HG03432 (cell line): Measurements from ENCODE around the gene PARD3.

ENCODE experiments used
- ATAC-seq: cut with Tn5 transposase; IDR thresholded peaks from one replicate; pipeline ENCODE4 v1.9.1; 2021; ENCODE audit warnings: mild to moderate bottlenecking, moderate library complexity; ENCODE audit not compliant: unreplicated experiment

PARD3 gene

DNA sequence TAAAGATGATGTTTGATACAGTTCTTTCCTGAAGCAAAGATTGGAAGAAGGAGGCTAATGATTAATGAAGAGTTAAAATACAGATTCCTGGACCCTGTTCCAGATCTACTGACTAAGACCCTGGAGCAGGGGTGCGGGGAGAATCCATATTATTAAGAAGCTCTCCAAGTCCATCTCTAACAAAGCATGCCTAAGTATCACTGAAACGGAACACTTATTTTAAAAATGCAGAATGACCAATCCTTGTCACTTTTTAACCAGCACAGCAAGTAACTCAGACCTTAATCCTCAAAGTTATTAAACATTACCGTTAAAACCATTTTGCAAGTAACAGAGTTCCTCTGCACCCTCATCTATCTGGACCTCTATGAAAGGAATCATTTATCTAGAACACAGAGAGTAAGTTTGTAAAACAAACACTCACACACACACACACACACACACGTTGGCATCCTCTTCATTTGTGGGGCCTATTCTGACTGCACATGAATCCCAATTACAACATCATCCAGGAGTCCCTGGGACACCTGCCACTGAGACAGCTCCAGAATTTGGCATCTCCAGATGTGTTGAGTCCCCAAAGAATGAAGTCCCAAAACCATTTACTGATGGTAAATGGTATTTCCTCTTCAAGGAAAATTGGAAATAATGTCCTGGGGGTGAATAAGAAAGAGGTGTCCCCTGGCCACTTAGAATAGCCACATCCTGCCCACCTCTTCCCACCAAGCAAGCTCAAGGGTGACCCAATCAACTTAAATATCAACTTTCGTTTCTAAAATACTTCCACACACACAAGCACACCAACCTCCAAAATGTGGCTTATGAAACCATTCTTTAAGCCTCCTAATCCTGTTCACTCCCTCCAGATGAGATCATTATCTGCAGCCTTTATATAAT, 117.5 kb downstream of the PARD3 start:
- no peak for ATAC-seq

DNA sequence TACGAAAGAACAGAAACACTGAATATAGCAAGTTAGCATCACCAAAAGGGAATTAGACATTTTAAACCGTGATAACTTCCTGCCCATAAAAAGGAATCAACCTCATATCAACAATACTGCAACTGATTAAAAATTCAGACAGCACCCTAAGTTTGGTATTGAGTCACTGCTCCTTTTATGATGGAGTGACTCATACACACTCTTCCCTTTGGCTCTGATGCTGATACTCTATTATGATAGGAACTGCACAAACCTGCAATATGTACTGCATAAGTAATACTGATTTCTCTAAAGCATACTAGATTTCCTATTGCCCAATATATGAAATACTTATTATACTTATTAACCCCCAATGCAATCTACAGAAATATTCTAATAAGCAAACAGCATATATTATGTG, 118.7 kb downstream of the PARD3 start:
- ATAC-seq: peak; percentile 62

DNA sequence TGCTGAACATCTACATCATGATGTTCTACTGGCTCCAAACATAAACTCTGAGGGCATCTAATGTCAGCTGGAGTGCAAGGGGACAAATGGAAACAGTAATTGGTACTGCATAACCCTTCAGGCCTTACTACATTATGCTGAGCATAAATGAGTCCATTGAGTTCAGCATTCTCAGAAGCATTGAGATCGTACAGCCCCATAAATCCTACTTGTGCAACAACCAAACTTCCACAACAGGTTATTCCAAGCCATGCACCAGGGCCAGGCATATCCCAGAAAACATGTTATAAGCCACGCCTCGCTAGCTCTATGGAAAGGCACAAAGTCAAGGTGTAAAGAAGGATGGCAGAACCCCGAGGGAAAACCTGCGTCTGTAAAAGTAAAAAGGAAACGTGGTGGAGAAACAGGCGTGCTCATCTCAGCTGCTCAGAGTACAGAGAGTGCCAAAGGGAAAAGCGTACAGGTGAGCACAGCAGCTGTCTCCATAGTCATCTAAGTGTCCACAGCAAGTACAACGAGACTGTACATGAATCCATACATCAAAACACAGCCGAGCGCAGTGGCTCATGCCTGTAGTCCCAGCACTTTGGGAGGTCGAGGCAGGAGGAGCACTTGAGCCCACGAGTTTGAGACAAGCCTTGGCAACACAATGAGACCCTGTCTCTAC, 124.6 kb downstream of the PARD3 start:
- ATAC-seq: no peak

DNA sequence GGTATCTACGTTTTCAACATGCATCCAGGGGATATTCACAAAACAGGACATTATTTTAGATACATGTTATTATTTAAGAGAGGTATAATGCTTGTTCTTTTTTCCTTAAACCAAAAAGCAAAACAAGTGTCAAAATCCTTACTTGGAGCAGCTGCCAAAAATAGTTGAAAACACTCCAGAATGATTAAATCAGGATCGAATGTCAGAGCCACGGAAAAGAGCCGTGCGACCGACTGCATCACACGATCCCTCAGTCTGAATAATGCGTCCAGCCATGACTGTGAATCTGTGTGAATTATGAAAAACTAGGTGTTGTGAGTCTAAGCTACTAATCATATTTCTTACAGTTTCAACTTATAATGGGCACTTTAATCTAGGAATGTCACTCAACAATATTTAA, 126.0 kb downstream of the PARD3 start:
- ATAC-seq: no peak

DNA sequence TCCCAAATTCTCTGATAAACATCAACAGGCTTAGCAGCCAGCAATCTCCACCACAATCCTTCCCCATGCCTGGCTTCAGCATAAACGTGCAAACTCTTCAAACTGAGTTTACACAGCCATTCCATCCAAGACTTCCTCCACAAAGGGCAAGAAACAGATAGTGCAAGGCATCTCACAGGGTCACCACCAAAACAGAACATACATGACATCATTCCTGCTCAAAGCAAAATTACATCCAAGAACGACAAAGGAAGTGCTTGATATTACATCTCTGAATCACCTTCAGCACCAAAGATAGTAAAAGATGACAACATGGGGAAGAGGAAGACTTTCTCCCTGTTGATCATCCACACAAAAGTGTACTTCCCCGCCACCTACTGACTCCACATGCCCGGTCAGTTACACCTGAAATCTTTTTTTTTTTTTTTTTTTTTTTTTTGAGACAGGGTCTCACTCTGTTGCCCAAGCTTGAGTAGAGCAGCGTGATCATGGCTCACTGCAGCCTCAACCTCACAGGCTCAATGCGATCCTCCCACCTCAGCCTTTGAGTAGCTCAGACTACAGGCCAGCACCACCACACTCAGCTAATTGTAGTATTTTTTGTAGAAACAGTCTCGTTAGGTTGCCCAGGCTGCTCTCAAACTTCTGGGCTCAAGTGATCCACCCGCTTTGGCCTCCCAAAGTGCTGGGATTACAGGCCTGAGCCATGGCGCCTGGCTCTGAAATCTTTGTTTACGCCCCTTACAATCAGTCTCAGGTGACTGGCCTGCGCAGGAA, 127.5 kb downstream of the PARD3 start:
- no peak for ATAC-seq

DNA sequence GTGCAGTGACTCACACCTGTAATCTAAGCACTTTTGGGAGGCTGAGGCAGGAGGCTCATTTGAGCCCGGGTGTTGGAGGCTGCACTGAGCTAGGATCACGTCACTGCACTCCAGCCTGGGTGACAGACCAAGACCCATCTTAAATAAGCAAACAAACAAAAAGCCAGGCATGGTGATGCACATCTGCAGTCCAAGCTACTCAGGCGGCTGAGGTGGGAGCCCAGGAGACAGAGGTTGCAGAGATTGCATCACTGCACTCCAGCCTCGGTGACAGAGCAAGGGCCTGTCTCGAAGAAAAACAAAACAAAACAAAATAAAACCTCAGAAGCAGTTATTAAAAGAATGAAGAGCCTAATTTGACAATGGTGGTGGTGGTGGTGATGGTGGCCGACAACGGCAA, 132.5 kb downstream of the PARD3 start:
- no peak for ATAC-seq

DNA sequence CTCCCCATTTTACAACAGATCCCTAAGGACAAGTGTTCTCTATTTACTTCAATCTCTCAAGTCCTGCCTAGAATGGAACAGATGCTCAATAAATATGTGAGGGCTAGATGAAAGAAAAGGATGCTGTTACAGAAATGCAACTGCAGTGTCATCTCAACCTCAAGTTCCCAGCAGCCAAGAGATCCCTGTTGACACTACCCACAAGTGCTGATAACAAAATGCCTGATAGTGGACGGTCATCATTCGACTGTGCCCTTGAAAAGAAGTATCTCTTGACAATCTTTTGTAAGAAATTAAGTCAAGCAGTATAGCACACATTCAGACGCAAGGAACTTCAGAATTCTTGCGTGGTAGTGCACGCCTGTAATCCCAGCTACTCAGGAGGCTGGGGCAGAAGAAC, 133.2 kb downstream of the PARD3 start:
- ATAC-seq: no peak

DNA sequence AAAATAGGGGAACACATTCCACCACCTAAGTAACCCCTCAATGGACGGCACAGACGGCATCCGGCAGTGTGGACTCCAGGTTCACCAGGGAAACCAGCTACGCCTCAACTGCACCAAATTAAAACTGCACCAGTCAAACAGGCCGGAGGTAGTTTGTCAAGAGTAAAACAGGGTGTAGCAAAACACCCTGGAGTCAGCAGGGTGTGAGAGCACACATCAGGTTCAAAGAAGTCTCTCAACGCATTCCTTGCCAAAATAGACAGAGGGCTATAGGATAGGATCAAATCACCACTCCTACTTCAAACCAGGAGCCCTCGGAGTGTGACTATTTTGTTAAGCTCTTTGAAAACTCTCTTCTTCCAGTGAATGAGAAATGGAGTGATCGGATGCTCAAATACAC, 135.9 kb downstream of the PARD3 start:
- no peak for ATAC-seq

DNA sequence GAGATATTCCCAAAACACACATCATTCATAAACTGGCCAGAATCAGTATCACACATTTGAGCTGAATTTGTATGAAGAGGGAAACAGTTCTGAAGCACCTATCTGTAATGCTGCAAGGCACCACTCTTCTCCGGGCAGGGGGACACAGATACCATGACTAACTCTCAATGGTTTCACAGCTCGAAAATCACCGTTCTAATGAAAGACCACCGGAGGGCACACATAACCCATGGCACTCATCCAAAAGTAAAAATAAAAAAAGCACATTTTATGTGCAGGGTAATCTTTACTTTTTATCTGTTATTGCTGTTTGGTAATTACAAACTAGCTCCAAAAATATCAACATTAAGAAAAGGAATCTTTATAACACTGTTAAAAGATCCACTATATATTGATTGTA, 137.5 kb downstream of the PARD3 start:
- ATAC-seq: no peak

DNA sequence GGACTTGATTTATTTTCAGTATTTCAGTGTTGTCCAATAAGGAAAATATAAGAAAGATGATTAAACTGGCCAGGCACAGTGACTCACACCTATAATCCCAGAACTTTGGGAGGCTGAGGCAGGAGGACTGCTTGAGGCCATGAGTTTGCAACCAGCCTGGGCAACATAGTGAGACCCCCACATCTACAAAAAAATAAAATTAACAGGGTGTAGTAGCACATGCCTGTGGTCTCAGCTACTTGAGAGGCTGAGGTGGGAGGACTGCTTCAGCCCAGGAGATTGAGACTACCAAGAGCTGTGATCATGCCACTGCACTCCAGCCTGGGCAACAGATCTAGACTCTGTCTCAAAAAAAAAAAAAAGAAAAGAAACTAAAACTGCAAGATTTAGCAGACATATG, 138.0 kb downstream of the PARD3 start:
- ATAC-seq: no peak

DNA sequence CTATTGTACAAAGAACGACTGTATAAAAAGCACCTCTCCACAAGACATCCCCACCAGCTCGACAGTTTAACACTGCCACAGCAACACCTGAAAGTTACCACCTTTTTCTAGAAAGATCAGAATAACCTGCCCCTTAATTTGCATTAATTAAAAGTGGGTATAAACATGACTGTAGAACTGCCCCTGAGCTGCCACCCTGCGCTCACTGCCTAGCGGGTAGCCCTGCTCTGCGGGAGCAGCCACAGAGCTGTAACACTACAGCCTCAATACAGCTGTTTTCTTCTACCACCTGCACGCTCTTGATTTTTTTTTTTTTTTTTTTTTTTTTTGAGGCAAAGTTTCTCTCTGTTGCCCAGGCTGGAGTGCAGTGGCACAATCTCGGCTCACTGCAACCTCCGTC, 140.9 kb downstream of the PARD3 start:
- ATAC-seq: no peak

DNA sequence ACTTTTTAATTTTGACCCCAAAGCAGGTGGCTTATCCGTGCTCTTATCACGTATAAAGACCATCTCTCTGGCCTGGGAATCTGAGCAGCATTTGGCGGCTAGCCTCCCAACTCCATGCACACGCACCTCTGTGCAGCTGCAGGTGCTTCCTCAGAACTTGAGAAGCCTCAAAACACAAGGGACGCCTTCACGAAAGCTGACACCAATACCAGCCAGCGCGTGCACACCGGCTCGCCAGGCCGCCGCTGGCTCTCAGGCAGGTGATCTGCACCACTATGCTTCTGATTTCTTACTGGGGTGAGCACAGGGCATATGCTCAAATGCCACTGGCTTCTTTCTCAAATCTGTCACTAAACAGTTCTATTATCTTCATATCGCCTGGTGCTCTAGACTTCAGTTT, 145.0 kb downstream of the PARD3 start:
- ATAC-seq: no peak

DNA sequence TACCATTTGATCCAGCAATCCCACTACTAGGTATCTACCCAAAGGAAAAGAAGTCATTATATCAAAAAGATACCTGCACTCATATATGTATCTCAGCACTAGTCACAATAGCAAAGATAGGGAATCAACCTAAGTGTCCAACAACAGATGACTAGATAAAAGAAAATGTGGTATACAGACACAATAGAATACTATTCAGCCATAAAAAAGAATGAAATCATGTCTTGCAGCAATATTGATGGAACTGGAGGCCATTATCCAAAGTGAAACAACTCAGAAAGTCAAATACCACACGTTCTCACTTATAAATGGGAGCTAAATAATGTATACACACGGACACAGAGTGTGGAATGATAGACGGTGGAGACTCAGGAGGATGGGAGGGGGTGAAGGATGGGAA, 146.0 kb downstream of the PARD3 start:
- ATAC-seq: no peak

DNA sequence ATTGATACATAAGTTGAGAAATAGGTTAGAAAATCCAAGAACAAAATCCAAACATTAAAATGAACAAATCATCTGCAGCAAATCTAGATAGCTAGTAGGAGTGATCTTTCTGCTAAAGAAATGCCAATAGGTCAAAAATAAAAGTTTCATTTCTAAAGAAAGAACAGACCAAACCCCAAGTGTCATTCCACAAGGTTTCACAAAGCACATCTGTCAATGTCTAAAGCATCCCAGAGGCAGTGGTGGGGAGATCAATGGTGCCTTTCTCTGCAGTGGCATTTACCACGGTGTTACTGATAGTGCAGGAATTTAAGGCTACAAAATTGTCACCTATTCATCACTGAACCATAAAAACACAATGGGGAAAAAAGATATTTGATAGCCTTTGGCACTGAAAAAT, 147.9 kb downstream of the PARD3 start:
- ATAC-seq: no peak

DNA sequence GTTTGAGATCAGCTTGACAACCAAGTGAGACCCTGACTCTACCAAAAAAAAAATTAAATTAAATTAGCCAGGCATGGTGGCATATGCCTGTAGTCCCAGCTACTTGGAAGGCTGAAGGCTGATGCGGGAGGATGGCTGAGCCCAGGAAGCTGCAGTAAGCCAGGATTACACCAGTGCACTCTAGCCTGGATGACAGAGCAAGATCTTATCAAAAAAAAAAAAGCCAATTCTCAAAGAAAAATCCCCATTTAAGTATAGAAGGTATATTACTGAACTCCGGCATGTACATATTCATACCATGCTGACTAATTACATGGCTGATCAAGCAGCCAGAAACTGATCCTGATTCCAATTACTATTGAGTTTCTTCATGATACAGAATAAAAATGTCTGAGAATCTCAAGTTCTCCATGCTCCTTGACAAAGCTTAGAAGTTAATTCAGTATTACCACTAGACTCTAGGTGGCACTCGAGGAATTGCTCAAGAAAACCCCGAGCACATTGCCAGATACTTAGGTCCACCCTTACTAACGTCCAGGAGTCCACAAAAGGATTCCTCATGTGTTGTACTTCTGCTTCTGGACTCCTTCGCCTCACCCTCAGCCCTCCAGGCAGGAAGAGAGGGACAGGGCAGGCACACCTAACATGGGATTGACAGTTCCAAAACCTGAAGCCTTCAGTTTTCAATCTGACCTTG, 148.9 kb downstream of the PARD3 start:
- peak; percentile 75 for ATAC-seq

DNA sequence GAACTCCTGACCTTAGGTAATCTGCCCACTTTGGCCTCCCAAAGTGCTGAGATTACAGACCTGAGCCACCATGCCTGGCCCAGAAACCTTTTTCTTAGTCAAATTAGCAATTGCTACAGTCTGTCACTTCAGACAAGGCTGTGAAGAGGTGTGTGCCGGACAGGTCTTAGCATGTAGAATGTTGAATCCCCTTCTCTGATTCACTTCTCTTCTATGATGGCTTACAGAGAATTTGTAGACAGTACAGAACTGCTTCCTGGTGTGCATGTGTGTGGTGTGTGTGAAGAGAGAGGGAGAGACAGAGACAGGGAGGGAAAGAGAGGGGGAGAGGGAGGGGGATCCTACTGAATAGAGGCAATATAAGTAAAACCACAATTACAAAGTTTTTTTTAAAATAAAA, 150.4 kb downstream of the PARD3 start:
- ATAC-seq: no peak

DNA sequence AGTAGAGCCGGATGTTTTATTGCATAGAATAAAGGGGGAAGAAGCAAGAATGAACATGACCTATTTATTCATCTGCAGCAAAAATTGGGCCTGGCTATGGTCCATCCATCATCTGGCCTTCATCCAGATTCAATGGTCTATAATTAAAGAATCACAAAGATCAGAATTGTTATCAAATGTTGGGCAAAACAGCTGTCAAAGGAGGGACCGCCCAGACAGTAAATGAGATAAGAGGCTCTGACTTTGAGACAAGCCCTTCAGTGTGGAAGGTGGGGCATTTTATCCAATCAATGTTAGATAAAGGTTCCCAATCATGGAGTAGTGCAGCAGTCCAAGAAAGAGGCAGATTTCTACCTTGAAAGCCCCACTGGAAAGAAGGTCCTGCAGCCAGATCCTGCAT, 153.5 kb downstream of the PARD3 start:
- ATAC-seq: no peak

DNA sequence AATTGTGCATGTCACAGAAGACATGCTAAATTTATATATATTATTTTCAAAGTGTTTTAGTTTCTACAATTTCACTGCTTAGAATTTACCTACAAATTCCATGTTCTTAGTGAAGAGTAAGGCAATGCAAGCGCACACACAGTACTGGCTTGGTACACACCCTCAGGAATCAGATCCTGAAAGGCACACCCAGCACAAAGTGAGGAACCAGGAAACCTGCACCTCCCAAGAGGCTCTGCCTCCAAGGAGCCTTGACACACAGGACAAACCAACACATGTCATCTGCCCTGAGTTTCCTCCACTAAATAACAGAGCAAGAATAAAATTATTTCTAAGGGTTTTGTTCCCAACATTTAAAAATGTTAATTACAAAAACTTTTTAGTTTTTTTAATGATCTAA, 156.2 kb downstream of the PARD3 start:
- no peak for ATAC-seq

DNA sequence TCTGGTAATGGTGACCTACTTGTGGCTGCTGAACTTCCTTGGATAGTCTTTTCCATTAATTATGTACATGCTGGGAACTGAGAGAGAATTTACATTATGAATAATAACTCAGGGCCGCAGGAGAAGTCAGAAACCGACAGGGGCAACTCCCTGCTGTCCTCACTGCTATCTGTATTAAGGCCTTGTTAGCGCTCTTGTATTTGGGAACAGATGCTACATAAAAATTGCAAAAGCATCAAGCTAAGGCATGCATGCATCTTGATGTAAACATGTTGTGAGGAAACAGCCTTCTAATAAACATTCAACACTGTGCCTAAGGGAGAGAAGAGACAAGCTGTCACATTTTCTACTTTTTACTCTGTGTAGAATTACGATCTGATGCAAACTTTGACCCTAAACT, 158.4 kb downstream of the PARD3 start:
- no peak for ATAC-seq

DNA sequence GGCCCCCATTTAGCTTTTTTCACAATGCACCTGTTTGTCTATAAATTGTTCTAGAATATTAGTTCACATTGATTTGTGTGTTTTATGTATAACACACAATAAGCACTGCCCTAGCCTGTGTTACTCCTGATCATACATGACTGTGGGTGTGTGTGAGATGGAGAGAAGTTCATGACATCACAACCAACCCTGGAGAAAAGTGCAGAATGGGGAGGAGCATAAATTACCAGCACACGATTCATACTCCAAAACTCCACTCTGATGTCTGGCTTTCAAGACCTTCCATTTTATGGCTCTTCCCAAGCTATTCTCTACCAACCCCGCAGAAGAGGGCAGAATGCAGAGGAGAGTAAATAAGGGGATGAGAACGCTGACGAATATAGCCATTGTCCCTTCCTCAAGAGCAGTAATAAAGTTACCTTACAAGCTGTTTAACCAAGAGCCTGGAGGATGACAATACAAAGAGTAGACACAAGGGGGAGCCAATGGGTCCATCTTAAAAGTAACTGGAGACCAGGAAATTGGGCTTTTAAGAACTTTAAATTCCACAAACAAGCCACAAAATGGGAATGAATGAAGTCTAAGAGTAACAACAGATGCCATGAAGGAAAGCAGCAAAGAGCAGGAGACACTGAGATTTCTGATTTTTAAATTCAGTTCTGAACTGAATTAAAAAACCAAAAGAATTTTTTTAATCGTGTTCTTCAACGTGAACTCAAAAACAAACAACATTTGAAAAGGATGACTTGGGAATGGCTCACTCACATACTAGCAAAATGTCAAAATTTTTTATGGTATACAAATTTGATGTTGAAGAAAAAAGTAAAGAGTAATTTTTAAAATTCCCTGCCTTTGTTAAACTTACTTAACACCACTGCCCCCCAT, 159.6 kb downstream of the PARD3 start:
- no peak for ATAC-seq
